Panc1 (cell line): ENCODE data around the gene ADAMTS2. TPM values are rescaled to one million over a fixed set of nuclear protein-coding genes. Genes with fewer than 3 reads are reported as not detected.

ENCODE experiments used
- ATAC-seq: fragments of 200-7000 bp; cut with Tn5 transposase; 2 replicates; pipeline ENCODE4 v1.9.1; 2020; ENCODE audit warnings: mild to moderate bottlenecking, moderate library complexity
- BruUV-seq: library from RNA; stranded (reverse); fragments of 400-500 nt; replicated peaks from 2 replicates; lab custom pipeline; 2021; lab: Mats Ljungman, UMichigan
- CTCF ChIA-PET: fragments of 300-600 bp; sonication (Branson Sonifier 250); formaldehyde crosslinking; loops from one replicate; lab custom pipeline; 2022; ENCODE audit warnings: antibody characterized with exemption; lab: Charles Lee
- POLR2A ChIA-PET: fragments of 300-600 bp; sonication (Branson Sonifier 250); formaldehyde crosslinking; loops from one replicate; lab custom pipeline; 2022; ENCODE audit warnings: antibody characterized with exemption; lab: Charles Lee
- DNase-seq: peaks from one replicate; pipeline ENCODE4 v3.0.0-alpha.2; 2010; ENCODE audit warnings: low read depth, low spot score
- H3K27ac ChIP-seq: 2 replicates; pipeline ENCODE4 v1.5.1; 2011; ENCODE audit warnings: mild to moderate bottlenecking, low read length, inconsistent platforms
- H3K27me3 ChIP-seq: fragments of 200-500 bp; sonication (Bioruptor generic); 2 replicates; pipeline ENCODE4 v1.6.0; 2014; ENCODE audit warnings: low read length, inconsistent platforms; ENCODE audit not compliant: control insufficient read depth, insufficient read depth
- H3K36me3 ChIP-seq: fragments of 200-500 bp; sonication (Bioruptor generic); 2 replicates; pipeline ENCODE4 v1.5.1; 2014; ENCODE audit warnings: inconsistent platforms, mild to moderate bottlenecking, low read length, moderate library complexity; ENCODE audit not compliant: control insufficient read depth, insufficient read depth
- H3K4me1 ChIP-seq: 2 replicates; pipeline ENCODE4 v1.5.1; 2011; ENCODE audit warnings: inconsistent platforms, mild to moderate bottlenecking, low read length, moderate library complexity; ENCODE audit not compliant: control insufficient read depth, insufficient read depth
- H3K4me3 ChIP-seq, 2 experiments: 2 replicates each; pipeline ENCODE4 v1.5.1; 2011 to 2012; ENCODE audit warnings: low read depth in 2 of 2, low read length in 2 of 2, mild to moderate bottlenecking in 2 of 2, inconsistent platforms in 1 of 2, moderate library complexity in 1 of 2
- H3K9me3 ChIP-seq: fragments of 200-500 bp; sonication (Bioruptor generic); 2 replicates; pipeline ENCODE4 v1.5.1; 2014; ENCODE audit warnings: low read depth, mild to moderate bottlenecking, inconsistent platforms, low read length, moderate library complexity; ENCODE audit not compliant: control insufficient read depth, insufficient read depth
- CTCF ChIP-seq: fragments of 450-650 bp; IDR thresholded peaks from 2 replicates; pipeline ENCODE4 v1.5.1; 2017; ENCODE audit warnings: mild to moderate bottlenecking
- POLR2AphosphoS5 ChIP-seq: IDR thresholded peaks from 2 replicates; pipeline ENCODE4 v1.6.1; 2012; ENCODE audit warnings: mild to moderate bottlenecking, low read depth, low read length, moderate library complexity
- REST ChIP-seq, 2 experiments: IDR thresholded peaks; 2 replicates each; pipeline ENCODE4 v1.6.1; 2011 to 2012; ENCODE audit warnings: low read depth in 2 of 2, control low read depth in 1 of 2, low read length in 1 of 2, mild to moderate bottlenecking in 1 of 2, moderate library complexity in 1 of 2; ENCODE audit not compliant: insufficient read depth in 1 of 2
- SIN3A ChIP-seq: IDR thresholded peaks from 2 replicates; pipeline ENCODE4 v1.6.1; 2012; ENCODE audit warnings: low read depth, mild to moderate bottlenecking, low read length, moderate library complexity, borderline replicate concordance; ENCODE audit not compliant: insufficient read depth
- TCF7L2 ChIP-seq: IDR thresholded peaks from 2 replicates; pipeline ENCODE4 v1.6.1; 2011; ENCODE audit warnings: mild to moderate bottlenecking, low read depth, low read length, inconsistent platforms
- in situ Hi-C: cut with HindIII; loops from 2 replicates; pipeline ENCODE4 v1.10.0; 2016; ENCODE audit warnings: low sequenced_read_pairs, low pct_unique_long_range_greater_than_20kb
- intact Hi-C: fragments of 100-400 bp; cut with micrococcal nuclease; formaldehyde crosslinking; loops from one replicate; pipeline ENCODE4 v1.10.0; 2022; ENCODE audit not compliant: unreplicated experiment
- total RNA-seq: library from RNA; stranded (reverse); gene quantifications from one replicate; pipeline ENCODE4 v1.2.1, GENCODE V29; 2021; ENCODE audit not compliant: unreplicated experiment

ADAMTS2 gene
- total RNA-seq, 1 experiment from 2014 or later: 0.13 TPM

- Histone ChIP-seq H3K27ac (no peak overlapping the region), H3K4me1 (no peaks in the 10 kb centered on the region), H3K4me3 (no peak overlapping the region), H3K27me3 (no peaks in the 10 kb centered on the region), H3K9me3 (no peaks in the 10 kb centered on the region), H3K36me3 (no peaks in the 10 kb centered on the region)
- ChIA-PET POLR2A (no interaction called here), CTCF (no interaction called here)
- in situ Hi-C loops (no loop called here), intact Hi-C loops (no loop called here)
- TF ChIP-seq CTCF: no peak
- no peak for TF ChIP-seq POLR2AphosphoS5
- TF ChIP-seq REST (IDR thresholded peaks at IDR 0.05; ENCODE audit: insufficient read depth in 1 of 2, low read depth in 2 of 2, low read length in 1 of 2): no peak
- TF ChIP-seq TCF7L2: no peak
- TF ChIP-seq SIN3A: no peak
- DNase-seq: no peak
- BruUV-seq: no TSS peak
- no peak for ATAC-seq
Measured at GRCh38 chr5:179294891-179295777, 50.1 kb downstream of the ADAMTS2 start.

- DNase-seq (no peak), ATAC-seq (no peak)
- in situ Hi-C loops (no loop called here), intact Hi-C loops (no loop called here)
- POLR2A ChIA-PET: no interaction called here
- no peak overlapping the region for H3K4me3 ChIP-seq
- no peaks in the 10 kb centered on the region for H3K36me3 ChIP-seq
- no peaks in the 10 kb centered on the region for H3K9me3 ChIP-seq
- no peaks in the 10 kb centered on the region for H3K4me1 ChIP-seq
- no peak overlapping the region for H3K27ac ChIP-seq
- TF ChIP-seq CTCF (no peak), TCF7L2 (no peak), SIN3A (no peak), POLR2AphosphoS5 (no peak)
- no peaks in the 10 kb centered on the region for H3K27me3 ChIP-seq
- BruUV-seq: no TSS peak
- CTCF ChIA-PET: no interaction called here
Measured at GRCh38 chr5:179294131-179294780, 51.0 kb downstream of the ADAMTS2 start.
